22Rv1 (cell line): ENCODE measurements around the gene SMIM10L1.

Experiments
- CTCF ChIP-seq: fragments of 450-650 bp; IDR thresholded peaks from 2 replicates; pipeline ENCODE4 v1.5.1; 2017; ENCODE audit warnings: mild to moderate bottlenecking
- ZFX ChIP-seq: fragments of 450-650 bp; IDR thresholded peaks from 2 replicates; pipeline ENCODE4 v1.6.1; 2017; ENCODE audit warnings: antibody characterized with exemption, borderline replicate concordance

- TF ChIP-seq CTCF, result no peak
- no peak for TF ChIP-seq ZFX
These were observed 8.5 kb upstream of the SMIM10L1 start for GRCh38 chr12:11162502-11162901.
